GM11168 (cell line): Measurements from ENCODE around the gene CEMP1.

Experiments
- in situ Hi-C: fragments of 300-500 bp; cut with MboI; formaldehyde crosslinking; loops from one replicate; pipeline ENCODE4 v1.12.0; 2022; ENCODE audit warnings: low sequenced_read_pairs; ENCODE audit not compliant: unreplicated experiment

Gene CEMP1

DNA sequence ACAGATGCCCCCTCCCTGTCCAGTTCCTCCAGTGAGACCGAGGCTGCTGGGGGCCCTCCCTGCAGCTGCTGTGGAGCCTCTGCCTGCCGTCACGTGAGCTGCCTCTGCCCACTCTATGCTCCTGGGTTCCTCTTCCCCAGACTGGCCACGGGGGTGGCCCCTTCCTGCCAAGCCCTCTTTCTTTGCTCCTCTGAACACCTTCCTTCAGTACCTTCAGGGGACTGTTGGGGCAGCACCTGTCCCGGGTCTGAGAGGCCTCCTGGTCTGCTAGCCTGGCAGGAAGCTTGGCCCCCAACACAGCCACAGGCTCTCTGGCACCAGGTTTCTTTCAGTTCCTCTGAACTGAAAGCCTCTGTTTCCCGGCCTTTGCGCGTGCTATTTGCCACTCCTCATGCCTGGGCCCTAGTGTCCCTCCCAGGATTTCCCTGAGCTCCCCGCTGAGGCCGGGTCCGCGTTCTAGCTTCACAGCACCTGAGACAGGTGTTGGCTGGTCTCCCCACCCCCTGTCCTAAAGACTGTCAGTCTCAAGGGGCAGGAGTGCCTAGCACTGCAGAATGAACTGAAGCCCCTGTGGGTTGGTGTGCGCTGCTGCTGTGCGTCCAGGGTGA lies 24.1 kb downstream of the CEMP1 start:
- in situ Hi-C loops: no loop called here

DNA sequence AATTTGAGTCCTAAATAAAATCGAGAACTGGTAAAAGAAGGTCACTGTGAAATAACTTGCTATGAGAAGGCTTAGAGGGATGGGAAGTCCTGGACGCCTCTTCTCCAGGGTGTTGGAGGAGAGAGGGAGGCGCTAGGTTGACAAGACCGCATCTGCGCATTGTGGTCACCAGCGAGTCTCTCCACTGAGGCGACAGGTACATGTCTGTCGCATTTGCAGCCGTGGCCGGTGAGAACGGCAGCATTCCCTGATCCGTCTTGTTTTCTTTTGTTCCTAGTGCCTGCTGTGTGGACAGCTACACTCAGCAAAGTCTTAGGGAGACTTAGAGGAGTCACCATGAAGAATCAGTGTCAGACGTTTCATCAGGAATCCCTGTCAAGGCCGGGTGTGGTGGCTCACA lies 25.5 kb downstream of the CEMP1 start:
- in situ Hi-C loops: no loop called here

DNA sequence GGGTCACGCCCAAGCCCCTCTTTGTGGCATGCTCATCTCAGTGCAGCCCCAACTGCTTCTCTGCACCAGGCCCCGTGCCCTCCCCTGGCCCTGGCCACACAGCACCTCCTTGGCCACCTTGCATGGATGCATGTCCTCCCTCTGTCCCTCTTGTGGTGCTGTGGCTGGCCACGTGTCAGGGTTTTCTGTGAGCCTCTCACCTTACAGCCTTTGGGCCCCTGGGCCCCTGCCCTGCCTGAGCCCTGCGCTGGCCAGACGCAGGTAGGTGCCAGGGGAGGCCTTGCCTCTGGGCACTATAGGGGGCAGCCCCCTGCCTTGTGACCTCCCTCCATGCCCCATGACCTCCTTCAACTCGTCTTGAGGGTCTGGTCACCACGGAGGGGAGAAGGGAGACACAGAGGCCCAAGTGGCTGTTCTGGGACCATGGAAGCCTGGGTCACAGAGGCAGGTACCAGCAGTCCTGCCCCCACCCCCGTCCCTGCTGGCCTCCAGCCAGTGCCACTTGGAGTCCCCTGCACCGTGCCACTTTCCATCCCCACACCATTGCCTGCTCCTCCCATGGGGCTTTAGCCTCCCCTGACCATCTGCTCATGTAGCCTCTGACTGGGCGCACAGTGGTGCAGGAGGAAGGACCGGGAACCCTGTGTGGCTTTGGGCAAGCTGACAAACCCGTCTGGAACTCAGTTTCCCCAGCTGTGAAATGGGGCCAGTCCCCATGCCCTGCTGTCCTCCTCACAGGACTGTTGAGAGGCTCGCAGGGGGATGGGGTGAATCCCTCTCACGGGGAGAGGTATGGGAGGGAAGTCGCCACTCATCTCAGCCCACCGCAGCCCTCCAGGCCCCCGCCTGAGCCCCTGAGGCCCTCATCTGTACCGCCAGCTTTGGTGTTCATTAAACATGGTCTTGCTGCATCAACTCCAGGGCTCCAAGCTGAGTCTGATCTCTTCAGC lies 29.0 kb downstream of the CEMP1 start:
- in situ Hi-C loops: no loop called here

- in situ Hi-C loops: no loop called here
Measured at GRCh38 chr16:2500918-2501750, 30.1 kb downstream of the CEMP1 start.

GRCh38 chr16:2500430-2500917 lies 30.7 kb downstream of the CEMP1 start:
- in situ Hi-C loops: no loop called here

GRCh38 chr16:2499890-2500429 lies 31.2 kb downstream of the CEMP1 start:
- in situ Hi-C loops: loop anchor here (25.0 kb wide), 2 partner anchors 163 to 488 kb away; partner anchors contain the start of genes ABCA3, NPW and ZNF598

DNA sequence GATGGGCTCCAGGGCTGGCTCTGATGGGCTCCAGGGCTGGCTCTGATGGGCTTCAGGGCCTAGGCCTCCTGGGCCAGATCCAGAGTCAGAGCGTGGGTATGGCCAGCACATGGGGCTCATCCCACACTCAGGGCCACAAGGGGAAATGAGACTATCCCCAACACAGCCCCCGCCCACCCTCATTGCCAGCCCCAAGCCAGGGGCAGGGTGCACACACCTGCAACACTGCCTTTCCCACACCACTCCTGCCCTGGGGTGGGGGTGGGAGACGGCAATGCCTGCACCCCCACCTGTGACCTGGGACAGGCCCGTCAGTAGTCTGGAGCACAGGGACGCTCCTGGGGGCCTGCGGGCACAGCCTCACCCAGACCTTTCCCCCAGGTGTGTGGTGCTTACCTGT lies 31.8 kb downstream of the CEMP1 start:
- in situ Hi-C loops: loop anchor here (25.0 kb wide), 2 partner anchors 162 to 487 kb away; partner anchors contain the start of genes ABCA3, NPW and ZNF598

DNA sequence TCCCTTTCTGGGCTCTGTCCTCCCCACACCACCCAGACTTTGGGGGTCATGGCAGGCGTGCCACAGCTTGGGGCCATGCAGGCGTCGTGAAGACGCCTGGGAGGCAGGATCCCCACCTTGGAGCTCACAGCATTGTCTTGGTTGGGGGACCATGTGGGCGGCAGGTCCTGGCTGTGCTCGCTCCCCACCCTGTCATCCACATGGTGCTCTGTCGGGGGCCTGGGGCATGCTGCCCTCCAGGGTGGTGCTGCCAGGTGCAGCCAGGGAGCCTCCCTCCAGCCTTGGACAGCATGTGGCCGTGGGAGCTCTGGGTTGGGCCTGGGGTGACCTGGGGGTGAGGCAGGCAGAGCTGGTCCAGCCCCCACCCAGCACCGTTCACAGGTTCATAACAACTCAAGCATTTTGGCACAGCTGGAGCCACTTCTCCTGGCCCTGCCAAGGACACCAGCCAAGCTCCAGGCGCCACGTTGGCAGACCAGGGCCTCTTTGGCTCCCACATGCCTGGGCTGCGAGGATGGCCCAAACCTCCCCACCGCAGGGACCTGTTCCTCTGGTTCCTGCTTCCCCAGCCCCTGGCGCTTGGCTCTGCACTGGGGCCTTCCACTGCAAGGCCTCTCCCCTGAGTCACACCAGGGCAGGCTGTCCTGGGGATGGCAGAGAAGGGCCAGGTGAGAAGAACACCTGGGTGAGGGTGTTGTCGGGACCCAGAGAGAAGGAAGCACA lies 32.5 kb downstream of the CEMP1 start:
- in situ Hi-C loops: loop anchor here (25.0 kb wide), 2 partner anchors 161 to 486 kb away; partner anchors contain the start of genes ABCA3, NPW and ZNF598

GRCh38 chr16:2497695-2498484 lies 33.3 kb downstream of the CEMP1 start:
- in situ Hi-C loops: loop anchor here (25.0 kb wide), 2 partner anchors 161 to 486 kb away; partner anchors contain the start of genes ABCA3, NPW and ZNF598

DNA sequence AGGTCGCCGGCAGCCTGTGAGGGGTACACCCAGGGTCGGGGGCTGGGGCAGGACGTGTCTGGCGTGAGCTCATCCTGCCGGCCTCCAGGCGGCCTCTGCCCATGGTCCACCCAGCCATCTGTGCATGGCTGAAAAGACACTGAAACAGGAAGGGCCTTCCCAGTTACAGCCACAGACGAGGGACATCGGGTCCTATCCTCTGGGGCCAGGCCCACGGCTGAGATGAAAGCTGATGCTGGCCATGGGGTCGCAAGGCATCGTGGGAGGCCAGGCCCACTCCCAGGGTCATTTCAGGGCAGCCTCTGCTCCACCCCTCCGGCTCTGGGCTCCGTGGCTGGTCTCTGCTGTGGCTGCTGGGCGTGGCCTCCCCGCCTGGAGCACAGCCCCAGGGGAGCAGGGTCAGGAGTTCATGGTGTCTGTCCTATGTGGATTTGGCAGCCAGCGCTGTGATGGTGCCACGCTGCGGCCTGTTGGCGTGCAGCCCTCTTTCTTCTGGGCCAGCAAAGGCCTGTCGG lies 34.0 kb downstream of the CEMP1 start:
- in situ Hi-C loops: loop anchor here (25.0 kb wide), 2 partner anchors 160 to 485 kb away; partner anchors contain the start of genes ABCA3, NPW and ZNF598

- in situ Hi-C loops: loop anchor here (25.0 kb wide), 2 partner anchors 159 to 484 kb away; partner anchors contain the start of genes ABCA3, NPW and ZNF598
Measured at GRCh38 chr16:2496223-2497115, 34.7 kb downstream of the CEMP1 start.

GRCh38 chr16:2495041-2495440 lies 36.2 kb downstream of the CEMP1 start:
- in situ Hi-C loops: loop anchor here (25.0 kb wide), 2 partner anchors 158 to 483 kb away; partner anchors contain the start of genes ABCA3, NPW and ZNF598

GRCh38 chr16:2494616-2495015 lies 36.6 kb downstream of the CEMP1 start:
- in situ Hi-C loops: loop anchor here (25.0 kb wide), 2 partner anchors 157 to 482 kb away; partner anchors contain the start of genes ABCA3, NPW and ZNF598

DNA sequence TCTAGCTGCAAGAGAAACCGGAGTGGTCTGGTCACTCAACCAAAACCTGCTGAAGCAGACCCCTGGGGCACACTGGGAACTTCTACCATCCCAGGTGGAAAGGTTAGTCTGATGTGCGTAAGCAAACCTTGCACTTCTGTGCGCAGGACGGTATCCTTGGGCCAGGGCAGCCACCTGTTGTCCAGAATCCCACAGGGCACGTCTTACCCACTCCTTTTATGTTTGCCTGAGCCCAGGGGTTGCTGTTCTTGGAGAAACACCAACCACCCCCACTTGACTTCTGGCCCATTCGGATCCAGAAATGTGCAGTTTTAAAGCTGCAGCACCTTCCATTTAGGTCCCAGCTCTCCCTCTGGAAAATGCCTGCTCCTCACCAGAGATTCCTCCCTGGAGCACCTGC lies 37.6 kb downstream of the CEMP1 start:
- in situ Hi-C loops: loop anchor here (25.0 kb wide), 2 partner anchors 156 to 481 kb away; partner anchors contain the start of genes ABCA3, NPW and ZNF598

DNA sequence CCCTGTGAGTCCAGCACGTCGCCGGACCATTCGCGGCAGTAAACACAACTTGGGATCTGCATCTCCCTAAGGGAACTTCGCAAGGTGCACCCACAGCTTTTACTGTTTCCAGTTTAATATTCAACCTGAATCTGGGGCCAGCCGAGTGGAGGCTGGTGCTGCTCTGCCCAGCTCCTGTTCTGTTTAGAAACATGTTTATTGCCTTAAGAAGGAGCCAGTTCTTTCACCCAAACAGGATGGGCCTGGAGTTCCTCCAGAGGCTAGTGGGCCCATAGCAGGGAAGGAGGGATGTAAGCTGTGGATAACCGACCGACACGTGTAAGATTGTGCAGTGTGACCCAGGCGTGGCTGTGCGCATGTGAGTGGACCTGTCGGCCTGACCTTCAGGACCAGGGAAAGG lies 38.9 kb downstream of the CEMP1 start:
- in situ Hi-C loops: loop anchor here (25.0 kb wide), 2 partner anchors 155 to 480 kb away; partner anchors contain the start of genes ABCA3, NPW and ZNF598
